Mesenchymal stem cell (in vitro differentiated cells and primary cell): ENCODE data around the gene BARX1.

Experiments
- DNase-seq: peaks from one replicate; pipeline ENCODE4 v3.0.0-alpha.2; 2013
- H2AFZ ChIP-seq: one replicate; pipeline ENCODE4 v1.6.1; 2013; ENCODE audit warnings: low read depth, mild to moderate bottlenecking, control low read depth, inconsistent platforms, low read length, moderate library complexity
- H2AK5ac ChIP-seq: 2 replicates; pipeline ENCODE4 v1.6.1; 2013; ENCODE audit warnings: low read length, moderate library complexity, mild to moderate bottlenecking, inconsistent platforms; ENCODE audit not compliant: severe bottlenecking
- H2BK120ac ChIP-seq: one replicate; pipeline ENCODE4 v1.6.1; 2013; ENCODE audit warnings: low read depth, mild to moderate bottlenecking, inconsistent platforms, low read length, moderate library complexity
- H2BK12ac ChIP-seq, 2 experiments: one replicate each; pipeline ENCODE4 v1.6.1; 2013; ENCODE audit warnings: inconsistent platforms in 2 of 2, low read length in 2 of 2, mild to moderate bottlenecking in 2 of 2, moderate library complexity in 2 of 2, control low read depth in 1 of 2
- H2BK15ac ChIP-seq: one replicate; pipeline ENCODE4 v1.6.1; 2013; ENCODE audit warnings: mild to moderate bottlenecking, low read depth, inconsistent platforms; ENCODE audit not compliant: poor library complexity, severe bottlenecking
- H2BK5ac ChIP-seq: 2 replicates; pipeline ENCODE4 v1.6.1; 2013; ENCODE audit warnings: low read depth, mild to moderate bottlenecking, low read length, control low read depth, inconsistent platforms; ENCODE audit not compliant: poor library complexity, severe bottlenecking
- H3K14ac ChIP-seq, 2 experiments: one replicate each; pipeline ENCODE4 v1.6.1; 2013; ENCODE audit warnings: inconsistent platforms in 2 of 2, low read length in 2 of 2, control low read depth in 1 of 2, mild to moderate bottlenecking in 1 of 2, moderate library complexity in 1 of 2
- H3K18ac ChIP-seq, 2 experiments: one replicate each; pipeline ENCODE4 v1.6.1; 2013; ENCODE audit warnings: inconsistent platforms in 2 of 2, low read length in 2 of 2, control low read depth in 1 of 2, low read depth in 1 of 2, mild to moderate bottlenecking in 1 of 2
- H3K23ac ChIP-seq, 2 experiments: one replicate each; pipeline ENCODE4 v1.6.1; 2013; ENCODE audit warnings: inconsistent platforms in 2 of 2, low read length in 2 of 2, mild to moderate bottlenecking in 2 of 2, moderate library complexity in 2 of 2, control low read depth in 1 of 2
- H3K27ac ChIP-seq: 2 replicates; pipeline ENCODE4 v1.5.1; 2013; ENCODE audit warnings: mild to moderate bottlenecking, moderate library complexity, low read length, control low read depth, inconsistent platforms; ENCODE audit not compliant: poor library complexity, severe bottlenecking
- H3K27me3 ChIP-seq, 2 experiments: 2 replicates each; pipeline versions ENCODE4 v1.6.1 to v1.7.0; 2013; ENCODE audit warnings: low read length in 2 of 2, mild to moderate bottlenecking in 2 of 2, moderate library complexity in 2 of 2, control low read depth in 1 of 2, inconsistent platforms in 1 of 2; ENCODE audit not compliant: control insufficient read depth in 1 of 2, insufficient read depth in 1 of 2
- H3K36me3 ChIP-seq, 2 experiments: 2 replicates each; pipeline versions ENCODE4 v1.6.1 to v1.7.0; 2013; ENCODE audit warnings: low read length in 2 of 2, control low read depth in 1 of 2, inconsistent platforms in 1 of 2, low read depth in 1 of 2, mild to moderate bottlenecking in 1 of 2; ENCODE audit not compliant: insufficient read depth in 2 of 2, control insufficient read depth in 1 of 2
- H3K4ac ChIP-seq, 2 experiments: one replicate each; pipeline ENCODE4 v1.6.1; 2013; ENCODE audit warnings: inconsistent platforms in 2 of 2, low read length in 2 of 2, mild to moderate bottlenecking in 2 of 2, moderate library complexity in 2 of 2, control low read depth in 1 of 2, low read depth in 1 of 2
- H3K4me1 ChIP-seq: 2 replicates; pipeline ENCODE4 v1.6.1; 2013; ENCODE audit warnings: low read depth, low read length, control low read depth; ENCODE audit not compliant: control insufficient read depth, insufficient read depth
- H3K4me2 ChIP-seq: 2 replicates; pipeline ENCODE4 v1.6.1; 2013; ENCODE audit warnings: low read length, mild to moderate bottlenecking, inconsistent platforms; ENCODE audit not compliant: poor library complexity, severe bottlenecking
- H3K4me3 ChIP-seq, 2 experiments: 2 replicates each; pipeline versions ENCODE4 v1.5.1 to v1.7.0; 2013; ENCODE audit warnings: low read length in 2 of 2, mild to moderate bottlenecking in 2 of 2, control low read depth in 1 of 2, low read depth in 1 of 2; ENCODE audit not compliant: insufficient read depth in 1 of 2
- H3K79me1 ChIP-seq: replicated peaks from 2 replicates; pipeline ENCODE4 v1.6.1; 2013; ENCODE audit warnings: mild to moderate bottlenecking, control low read depth, low read length, inconsistent platforms; ENCODE audit not compliant: poor library complexity, severe bottlenecking
- H3K9ac ChIP-seq: 2 replicates; pipeline ENCODE4 v1.7.0; 2013; ENCODE audit warnings: mild to moderate bottlenecking, low read length, moderate library complexity
- H3K9me3 ChIP-seq: 2 replicates; pipeline ENCODE4 v1.7.0; 2013; ENCODE audit warnings: mild to moderate bottlenecking, low read length; ENCODE audit not compliant: control insufficient read depth
- H4K8ac ChIP-seq: one replicate; pipeline ENCODE4 v1.6.1; 2013; ENCODE audit warnings: inconsistent platforms, mild to moderate bottlenecking, low read length, moderate library complexity
- H4K91ac ChIP-seq: one replicate; pipeline ENCODE4 v1.6.1; 2013; ENCODE audit warnings: mild to moderate bottlenecking, low read length, inconsistent platforms
- WGBS: methylation state at CpG from one replicate; pipeline ENCODE4 v1.1.7; 2013; ENCODE audit warnings: mixed read lengths; 5-methylcytosine and 5-hydroxymethylcytosine counted together

BARX1 gene

DNA sequence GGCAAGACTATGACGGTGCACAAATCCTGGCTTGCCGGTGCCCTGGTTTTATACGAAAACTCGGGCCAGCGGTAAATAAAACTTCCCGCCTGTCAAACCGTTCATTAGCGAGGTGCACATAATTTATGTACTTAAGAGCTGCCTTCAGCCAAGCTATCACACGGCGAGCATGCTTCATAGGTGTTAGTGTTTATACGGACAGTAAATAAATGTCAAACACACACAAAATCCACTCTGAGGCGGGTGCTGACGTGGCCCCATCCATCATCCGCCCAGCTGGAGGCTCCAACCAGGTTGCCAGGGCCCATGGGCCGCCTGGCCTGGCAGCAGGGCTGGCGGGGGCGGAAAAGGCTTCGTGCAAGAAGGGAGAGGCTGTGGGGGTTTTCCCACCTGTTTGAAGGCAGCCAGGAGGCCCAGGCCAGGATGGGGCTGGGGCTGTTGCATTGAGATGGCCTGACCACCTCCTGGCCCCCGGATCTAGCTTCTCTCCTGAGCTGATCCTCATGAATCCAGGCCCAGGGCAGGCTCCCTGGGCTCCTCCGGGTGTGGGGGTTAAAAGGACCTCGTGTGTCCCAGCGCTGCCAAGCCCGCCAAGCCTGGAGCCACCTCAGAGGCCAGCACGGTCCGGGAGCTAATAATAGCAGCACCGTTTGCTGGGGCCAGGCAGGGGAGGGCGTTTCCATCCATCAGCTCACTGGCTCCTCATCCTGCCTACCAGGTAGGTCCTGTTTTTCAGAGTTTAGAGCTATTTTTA, 43.2 kb downstream of the BARX1 start:
- DNase-seq: no peak
- Histone ChIP-seq H3K14ac (no peak overlapping the region), H2BK120ac (no peak overlapping the region), H4K91ac (no peak overlapping the region), H3K23ac (no peak overlapping the region), H2AK5ac (no peak overlapping the region), H3K4ac (no peak overlapping the region), H4K8ac (no peak overlapping the region), H3K79me1 (no peaks in the 10 kb centered on the region), H2BK15ac (no peak overlapping the region), H3K4me1 (peaks cover 1% of the 10 kb centered on the region), H3K36me3 (no peaks in the 10 kb centered on the region), H2AFZ (no peak overlapping the region), H3K27me3 (peaks cover 10 to 35% of the 10 kb centered on the region in 2 experiments), H3K9me3 (no peaks in the 10 kb centered on the region), H3K4me3 (no peak overlapping the region), H3K18ac (no peak overlapping the region), H2BK5ac (no peak overlapping the region), H3K4me2 (no peak overlapping the region), H3K27ac (no peak overlapping the region), H2BK12ac (no peak overlapping the region), H3K9ac (no peak overlapping the region)
- 69% methylated on average over 21 of the region's 27 CpGs for WGBS

DNA sequence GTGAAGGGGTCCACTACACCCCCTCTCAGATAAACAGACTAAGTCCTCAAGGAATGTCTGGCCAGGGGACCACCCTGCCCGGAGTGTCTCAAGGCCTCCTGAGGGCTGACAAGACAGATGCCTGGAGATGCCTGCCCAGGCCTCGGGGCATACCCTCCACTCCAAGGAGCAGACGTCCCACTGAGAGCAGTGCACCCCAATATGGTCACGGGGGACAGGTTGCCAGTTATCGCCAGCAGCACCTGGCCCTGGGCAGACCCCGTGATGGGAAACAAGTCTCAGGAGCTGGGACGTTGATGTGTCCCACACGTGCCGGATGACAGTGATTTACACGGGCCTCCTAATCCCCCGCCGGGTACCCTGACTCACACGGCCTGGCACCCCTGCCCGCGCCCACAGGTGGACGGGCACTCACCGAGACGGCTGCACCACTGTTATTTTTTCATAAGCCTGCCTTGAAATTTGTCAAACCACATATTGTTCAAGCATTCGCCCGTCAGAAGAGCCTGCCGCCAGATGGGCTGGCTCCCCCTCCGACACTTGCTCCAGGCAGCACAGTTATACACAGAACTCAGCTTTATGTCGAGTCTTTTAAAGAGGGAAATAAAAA, 43.9 kb downstream of the BARX1 start:
- no peaks in the 10 kb centered on the region for H3K36me3 ChIP-seq
- 87% methylated on average over 23 of the region's 23 CpGs for WGBS
- no peak overlapping the region for H3K23ac ChIP-seq
- no peaks in the 10 kb centered on the region for H3K9me3 ChIP-seq
- H3K27me3 ChIP-seq: peaks cover 10 to 35% of the 10 kb centered on the region in 2 experiments
- H2AFZ ChIP-seq: no peak overlapping the region
- H2BK120ac ChIP-seq: no peak overlapping the region
- H3K4me2 ChIP-seq: no peak overlapping the region
- no peak overlapping the region for H2BK15ac ChIP-seq
- DNase-seq: no peak
- H4K8ac ChIP-seq: no peak overlapping the region
- H3K4me3 ChIP-seq: no peak overlapping the region
- H3K27ac ChIP-seq: no peak overlapping the region
- H4K91ac ChIP-seq: no peak overlapping the region
- H2BK12ac ChIP-seq: no peak overlapping the region
- no peaks in the 10 kb centered on the region for H3K79me1 ChIP-seq
- peaks cover 1% of the 10 kb centered on the region for H3K4me1 ChIP-seq
- H3K9ac ChIP-seq: no peak overlapping the region
- H3K4ac ChIP-seq: no peak overlapping the region
- H2AK5ac ChIP-seq: no peak overlapping the region
- no peak overlapping the region for H3K14ac ChIP-seq
- H3K18ac ChIP-seq: no peak overlapping the region
- no peak overlapping the region for H2BK5ac ChIP-seq

DNA sequence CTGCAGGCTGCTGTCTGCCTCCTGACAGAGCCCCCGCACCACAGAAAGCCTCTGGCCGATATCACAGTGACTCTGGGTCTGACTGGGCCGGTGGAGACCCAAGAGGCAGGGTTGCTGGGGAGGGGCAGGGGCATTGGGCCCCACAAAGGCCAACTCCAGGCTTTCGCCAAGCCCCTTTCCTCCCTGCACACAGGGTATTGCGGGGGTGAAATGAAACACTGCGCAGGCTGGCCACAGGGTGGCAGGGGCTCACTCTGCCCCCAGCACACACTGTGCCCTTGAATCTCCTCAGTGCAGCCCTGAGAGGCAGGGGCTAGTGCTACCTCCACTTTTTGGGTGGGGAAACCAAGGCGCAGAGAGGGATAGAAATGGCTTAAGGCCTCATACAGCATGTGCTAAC, 44.6 kb downstream of the BARX1 start:
- Histone ChIP-seq H3K23ac (no peak overlapping the region), H4K8ac (no peak overlapping the region), H3K4me3 (no peak overlapping the region), H3K9ac (no peak overlapping the region), H3K4ac (no peak overlapping the region), H2AFZ (no peak overlapping the region), H4K91ac (no peak overlapping the region), H3K4me1 (peaks cover 1% of the 10 kb centered on the region), H3K9me3 (no peaks in the 10 kb centered on the region), H2AK5ac (no peak overlapping the region), H3K79me1 (no peaks in the 10 kb centered on the region), H2BK15ac (no peak overlapping the region), H3K4me2 (no peak overlapping the region), H3K27ac (no peak overlapping the region), H2BK120ac (no peak overlapping the region), H3K18ac (no peak overlapping the region), H2BK12ac (no peak overlapping the region), H3K36me3 (no peaks in the 10 kb centered on the region), H3K27me3 (peaks cover 10 to 35% of the 10 kb centered on the region in 2 experiments), H2BK5ac (no peak overlapping the region), H3K14ac (no peak overlapping the region)
- WGBS: 79% methylated on average over 7 of the region's 7 CpGs
- no peak for DNase-seq

DNA sequence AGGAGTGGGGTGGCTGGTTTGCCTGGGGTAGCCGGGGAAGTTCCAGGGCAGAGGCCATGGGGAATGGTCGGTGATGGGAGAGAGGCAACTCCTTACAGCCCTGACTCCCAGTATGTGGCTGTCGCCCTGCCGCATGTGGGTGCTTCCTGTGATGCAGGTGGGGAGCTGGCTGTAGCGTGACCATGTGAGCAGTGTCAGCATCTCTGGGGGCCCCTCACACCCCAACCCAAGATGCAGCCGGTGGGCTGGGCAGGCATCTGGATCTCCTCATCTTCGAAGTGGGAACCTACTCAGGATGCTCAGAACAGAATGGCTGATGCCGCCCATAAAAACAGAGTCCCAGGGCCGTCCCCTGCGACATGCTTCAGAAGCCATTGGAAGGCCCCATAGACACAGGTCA, 45.0 kb downstream of the BARX1 start:
- Histone ChIP-seq H2BK120ac (no peak overlapping the region), H3K18ac (no peak overlapping the region), H3K14ac (no peak overlapping the region), H3K4me2 (no peak overlapping the region), H3K23ac (no peak overlapping the region), H2BK15ac (no peak overlapping the region), H3K27me3 (peaks cover 10 to 35% of the 10 kb centered on the region in 2 experiments), H2AK5ac (no peak overlapping the region), H4K8ac (no peak overlapping the region), H3K79me1 (no peaks in the 10 kb centered on the region), H3K4ac (no peak overlapping the region), H3K9ac (no peak overlapping the region), H4K91ac (no peak overlapping the region), H3K4me3 (no peak overlapping the region), H3K4me1 (peaks cover 1% of the 10 kb centered on the region), H2BK5ac (no peak overlapping the region), H2BK12ac (no peak overlapping the region), H2AFZ (no peak overlapping the region), H3K36me3 (no peaks in the 10 kb centered on the region), H3K27ac (no peak overlapping the region), H3K9me3 (no peaks in the 10 kb centered on the region)
- 92% methylated on average over 10 of the region's 10 CpGs for WGBS
- no peak for DNase-seq
